ENCODE results near the gene SHCBP1L. TPM values are rescaled to one million over a fixed set of nuclear protein-coding genes. Genes with fewer than 3 reads are reported as not detected.

The SHCBP1L gene
- total RNA-seq, 1 donor from 2014 or later: not detected

DNA sequence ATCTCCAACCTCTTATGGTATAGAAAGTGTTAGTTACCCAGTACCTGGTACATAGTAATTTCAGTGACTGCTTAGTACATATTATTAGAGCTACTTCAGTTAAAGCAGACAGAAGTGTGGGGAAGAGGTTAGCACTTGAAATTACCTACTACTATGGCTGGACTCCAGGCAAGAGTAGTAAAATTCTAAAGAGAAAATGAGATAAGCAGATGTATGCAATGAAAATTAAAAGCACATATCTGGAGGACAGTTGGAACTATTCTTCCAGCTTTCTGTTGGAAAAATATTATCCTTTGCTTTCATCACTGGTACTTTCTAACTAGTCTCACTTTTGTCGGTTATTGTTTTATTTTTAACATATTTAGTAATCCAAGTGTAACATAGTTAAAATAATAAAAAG is 90.1 kb downstream of the SHCBP1L start:
- DNase-seq (no peak), ATAC-seq (ENCODE audit: poor library complexity) (no peak)

DNA sequence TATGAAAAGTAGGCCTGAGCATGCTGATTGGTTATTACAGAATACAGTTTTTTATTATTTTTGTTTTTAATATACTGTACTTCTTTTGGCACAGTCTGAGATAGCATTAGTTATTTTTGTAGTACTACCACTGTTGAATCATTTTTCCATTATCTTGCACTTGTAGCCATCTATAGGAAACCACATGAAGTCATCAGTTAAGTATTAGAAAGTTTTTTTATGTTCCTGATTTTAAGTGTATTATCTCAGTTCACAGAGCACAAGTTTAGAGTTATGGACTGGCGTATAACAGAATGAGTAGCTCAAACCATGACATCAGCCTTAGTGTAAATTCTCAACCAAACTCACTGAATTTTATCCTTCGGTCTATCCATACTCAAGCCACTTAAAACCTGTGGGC is 91.0 kb downstream of the SHCBP1L start:
- DNase-seq (no peak), ATAC-seq (ENCODE audit: poor library complexity) (no peak)
- intact Hi-C loops (cut with DNase I): loop anchor here (10.0 kb wide), 1 partner anchor 273 kb away; no protein-coding TSS in a partner anchor

More for the DNA sequence above, 90.1 kb downstream of the SHCBP1L start:
- intact Hi-C loops (cut with DNase I): loop anchor here (10.0 kb wide), 1 partner anchor 272 kb away; no protein-coding TSS in a partner anchor

DNA sequence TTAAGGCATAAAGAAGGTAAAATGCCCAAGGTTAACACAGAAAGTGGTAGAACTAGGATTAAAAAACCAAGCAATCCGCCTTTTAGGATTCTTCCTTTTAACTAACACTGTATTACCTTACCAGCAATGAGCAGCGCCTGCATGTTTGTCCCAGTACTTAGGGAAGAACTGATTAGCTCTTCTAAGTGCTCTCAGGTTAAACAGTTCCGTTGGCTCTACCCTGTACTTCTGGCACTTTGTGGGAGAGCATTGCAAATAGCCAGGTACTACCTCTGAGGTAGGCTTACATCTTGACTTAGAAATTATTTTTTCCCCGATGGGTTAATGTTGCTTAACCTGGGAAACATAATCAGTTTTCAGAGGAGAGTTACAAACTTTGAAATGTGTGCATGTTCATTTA is 92.3 kb downstream of the SHCBP1L start:
- DNase-seq (no peak), ATAC-seq (ENCODE audit: poor library complexity) (no peak)
- intact Hi-C loops (cut with DNase I): loop anchor here (10.0 kb wide), 1 partner anchor 274 kb away; no protein-coding TSS in a partner anchor

DNA sequence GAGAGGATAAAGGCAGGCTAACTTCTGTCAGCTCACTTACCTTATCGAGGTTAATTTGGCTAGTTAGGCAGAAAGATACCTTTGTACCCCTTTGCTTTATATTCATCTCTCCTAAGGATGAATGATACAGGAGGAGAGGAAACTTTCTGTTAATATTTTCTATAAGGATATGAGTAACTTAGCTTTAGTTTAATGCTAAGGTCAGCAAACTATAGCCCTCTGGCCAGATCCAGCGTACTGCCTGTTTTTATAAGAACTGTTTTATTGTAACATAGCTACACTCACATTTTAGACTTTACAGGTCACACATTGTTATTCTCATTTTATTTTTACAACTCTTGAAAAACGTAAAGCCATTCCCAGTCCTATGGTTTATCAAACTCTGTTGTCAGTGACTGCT is 95.8 kb downstream of the SHCBP1L start:
- ATAC-seq (ENCODE audit: poor library complexity): no peak
- DNase-seq: no peak
- intact Hi-C loops (cut with DNase I): no loop called here

DNA sequence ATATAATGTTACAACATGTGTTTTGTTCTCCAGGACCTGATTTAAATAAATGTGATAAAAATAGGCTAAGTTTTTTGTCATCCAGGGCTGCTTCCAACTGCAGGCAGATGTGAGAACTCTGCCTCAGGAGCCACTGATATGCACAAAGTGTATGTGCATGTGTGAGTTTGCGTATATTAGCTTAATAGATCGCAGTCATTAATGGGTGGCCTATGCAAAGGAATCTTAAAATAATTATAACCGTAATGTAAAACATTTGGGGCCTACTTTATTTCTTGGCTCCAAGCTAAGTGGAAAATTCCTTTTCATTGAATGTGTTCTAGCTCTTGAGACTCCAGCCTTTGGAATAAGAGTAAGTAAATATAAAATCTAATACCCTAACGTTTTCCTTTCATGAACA is 97.1 kb downstream of the SHCBP1L start:
- intact Hi-C loops (cut with DNase I): no loop called here
- ATAC-seq (ENCODE audit: poor library complexity) (no peak), DNase-seq (no peak)

DNA sequence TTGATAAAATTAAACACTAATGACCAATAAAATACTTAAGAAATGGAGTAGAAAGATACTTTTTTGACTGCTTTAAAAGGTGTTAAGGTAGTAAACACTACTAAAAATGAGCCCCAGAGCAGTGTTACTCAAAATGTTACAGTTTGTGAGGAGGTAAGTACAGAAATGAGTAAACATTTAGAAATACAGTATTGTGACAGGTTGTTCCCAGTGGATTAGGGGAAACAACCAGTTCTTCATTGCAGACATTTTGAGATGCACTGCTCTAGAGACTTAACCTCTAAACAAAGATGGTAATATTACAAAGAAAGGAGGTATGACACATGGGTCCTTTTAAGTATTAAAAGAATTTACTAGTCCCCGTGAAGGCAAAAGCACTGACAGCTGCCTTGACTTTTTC is 101.1 kb downstream of the SHCBP1L start:
- DNase-seq: no peak
- ATAC-seq (ENCODE audit: poor library complexity): no peak
- intact Hi-C loops (cut with DNase I): no loop called here

DNA sequence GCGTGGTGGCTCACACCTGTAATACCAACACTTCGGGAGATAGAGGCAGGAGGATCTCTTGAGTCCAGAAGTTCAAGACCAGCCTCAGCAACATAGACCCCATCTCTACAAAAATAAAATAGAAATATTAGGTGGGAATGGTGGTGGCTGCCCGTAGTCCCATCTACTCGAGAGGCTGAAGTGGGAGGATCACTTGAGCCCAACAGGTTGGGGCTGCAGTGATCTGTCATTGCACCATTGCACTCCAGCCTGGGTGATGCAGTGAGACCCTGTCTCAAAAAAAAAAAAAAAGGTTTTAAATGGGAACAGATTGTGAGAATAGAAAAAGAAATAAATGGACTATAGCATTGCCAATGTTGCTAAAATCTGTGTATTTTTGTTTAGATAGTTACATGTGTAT is 102.6 kb downstream of the SHCBP1L start:
- intact Hi-C loops (cut with DNase I): no loop called here
- no peak for DNase-seq
- ATAC-seq (ENCODE audit: poor library complexity): no peak

Other genes with a start within 250 kb of the SHCBP1L start
- 5.3 TPM for gene NPL, start 163.4 kb downstream of the SHCBP1L start, total RNA-seq
- gene DHX9, start 113.8 kb downstream of the SHCBP1L start, total RNA-seq: 54.9 TPM
- 87.5 TPM for gene LAMC1, start 70.3 kb upstream of the SHCBP1L start, total RNA-seq
- gene LAMC2, start 233.1 kb upstream of the SHCBP1L start, total RNA-seq: 4.0 TPM